HEK293 (cell line): ENCODE results near the gene TPST2.

ENCODE experiments used
- PRDM2 ChIP-seq: fragments of 450-650 bp; formaldehyde crosslinking; IDR thresholded peaks from 2 replicates; pipeline ENCODE4 v1.5.1; 2016; ENCODE audit warnings: missing biosample characterization, missing genetic modification characterization, borderline replicate concordance
- ZNF76 ChIP-seq: fragments of 450-650 bp; formaldehyde crosslinking; IDR thresholded peaks from 2 replicates; pipeline ENCODE4; 2016; ENCODE audit warnings: low read depth, missing biosample characterization, missing genetic modification characterization, borderline replicate concordance

- no peak for TF ChIP-seq PRDM2 (tag by site-specific recombination)
- no peak for TF ChIP-seq ZNF76
These were observed 14.4 kb upstream of the TPST2 start for GRCh38 chr22:26604368-26604767.
